ENCODE data around the gene JAZF1. TPM values are rescaled to one million over a fixed set of nuclear protein-coding genes. Genes with fewer than 3 reads are reported as not detected.

JAZF1 gene
- total and polyA plus RNA-seq, 8 donors: 0.58 to 16.7 (median 7.2) TPM

DNA sequence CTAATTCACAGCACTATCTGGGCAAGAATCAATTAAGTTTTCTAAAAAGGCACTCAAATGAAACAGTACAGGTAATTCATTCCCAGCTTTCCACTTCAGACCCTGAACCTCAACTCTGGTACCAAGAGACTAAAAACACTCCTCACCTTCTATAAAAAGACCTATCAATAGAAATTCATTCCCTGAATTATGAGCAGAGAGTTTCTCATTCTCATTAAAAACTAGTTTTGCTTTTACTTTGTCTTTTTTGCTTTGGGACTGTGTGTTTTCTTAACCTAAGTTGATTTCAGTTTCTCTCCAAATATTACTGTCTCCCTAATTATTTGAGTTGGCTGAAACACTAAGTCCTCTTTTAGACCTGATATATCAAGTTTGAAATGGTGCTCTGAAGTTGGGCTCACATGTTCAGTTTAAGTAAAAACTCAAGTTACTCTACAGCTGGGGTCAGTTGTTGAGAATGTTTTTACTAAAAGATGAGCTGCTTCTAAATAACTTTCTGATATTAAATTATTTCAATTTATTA lies 189.5 kb downstream of the JAZF1 start:
- no peaks in the 10 kb centered on the region for H3K36me3 ChIP-seq
- DNase-seq: no peak
- no peak overlapping the region for H3K4me3 ChIP-seq
- intact Hi-C loops (cut with DNase I; ENCODE audit: low total_unique reads): no loop called here
- TF ChIP-seq POLR2AphosphoS5 (IDR thresholded peaks at IDR 0.05) (no peak), EP300 (IDR thresholded peaks at IDR 0.05) (no peak), CTCF (IDR thresholded peaks at IDR 0.05) (no peak), POLR2A (IDR thresholded peaks at IDR 0.05) (no peak)
- H3K9me3 ChIP-seq: no peaks in the 10 kb centered on the region
- peaks cover 0 to 23% (median 0%) of the 10 kb centered on the region in 4 donors for H3K4me1 ChIP-seq
- no peaks in the 10 kb centered on the region for H3K27me3 ChIP-seq
- no peak overlapping the region for H3K27ac ChIP-seq

DNA sequence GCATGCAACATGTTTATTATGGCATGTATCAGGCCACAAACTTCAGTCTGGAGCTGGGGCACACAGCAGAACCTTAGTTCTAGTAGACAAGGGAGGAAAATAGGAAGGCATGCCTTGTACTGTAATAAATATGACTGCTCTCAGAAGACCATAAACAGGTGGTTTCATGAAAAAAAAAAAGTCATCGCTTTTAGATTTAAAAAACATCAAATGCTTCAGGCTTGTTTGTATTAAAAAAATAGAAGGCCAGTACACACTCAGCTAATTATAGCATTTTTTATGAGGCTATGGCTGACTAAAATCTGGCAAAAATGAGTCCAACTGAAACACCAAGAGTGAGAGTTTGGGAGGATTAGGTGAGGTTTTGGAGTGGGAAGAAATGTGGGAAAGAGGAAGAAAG lies 204.1 kb downstream of the JAZF1 start:
- H3K36me3 ChIP-seq: no peaks in the 10 kb centered on the region
- DNase-seq: no peak
- no peaks in the 10 kb centered on the region for H3K9me3 ChIP-seq
- WGBS, 5 donors: 86 to 100% (median 93%) methylated on average over 1 of the region's 1 CpG
- TF ChIP-seq POLR2A (IDR thresholded peaks at IDR 0.05): no peak
- no peak overlapping the region for H3K4me3 ChIP-seq
- intact Hi-C loops (cut with DNase I; ENCODE audit: low total_unique reads): no loop called here
- H3K27me3 ChIP-seq: no peaks in the 10 kb centered on the region
- no peak overlapping the region for H3K27ac ChIP-seq
- no peaks in the 10 kb centered on the region for H3K4me1 ChIP-seq

- intact Hi-C loops (cut with DNase I; ENCODE audit: low total_unique reads): no loop called here
Measured at GRCh38 chr7:27973625-27974024, 207.0 kb downstream of the JAZF1 start.

GRCh38 chr7:27972276-27972675 lies 208.3 kb downstream of the JAZF1 start:
- H3K4me3 ChIP-seq: no peak overlapping the region
- no peaks in the 10 kb centered on the region for H3K36me3 ChIP-seq
- H3K27me3 ChIP-seq: no peaks in the 10 kb centered on the region
- no peaks in the 10 kb centered on the region for H3K9me3 ChIP-seq
- TF ChIP-seq POLR2AphosphoS5 (IDR thresholded peaks at IDR 0.05) (no peak), EP300 (IDR thresholded peaks at IDR 0.05) (no peak), POLR2A (IDR thresholded peaks at IDR 0.05) (no peak), CTCF (IDR thresholded peaks at IDR 0.05) (no peak)
- WGBS, 5 donors: 72 to 87% (median 74%) methylated on average over 2 of the region's 2 CpGs
- intact Hi-C loops (cut with DNase I; ENCODE audit: low total_unique reads): no loop called here
- no peak for DNase-seq
- H3K4me1 ChIP-seq: no peaks in the 10 kb centered on the region
- no peak overlapping the region for H3K27ac ChIP-seq

More at GRCh38 chr7:27973625-27974024, 207.0 kb downstream of the JAZF1 start:
- 87 to 97% (median 88%) methylated on average over 3 of the region's 3 CpGs for WGBS, 5 donors
- Histone ChIP-seq H3K27ac (no peak overlapping the region), H3K4me3 (no peak overlapping the region), H3K9me3 (no peaks in the 10 kb centered on the region), H3K4me1 (no peaks in the 10 kb centered on the region), H3K27me3 (no peaks in the 10 kb centered on the region), H3K36me3 (no peaks in the 10 kb centered on the region)
- no peak for TF ChIP-seq POLR2AphosphoS5 (IDR thresholded peaks at IDR 0.05)
- TF ChIP-seq POLR2A (IDR thresholded peaks at IDR 0.05): no peak
- TF ChIP-seq CTCF (IDR thresholded peaks at IDR 0.05): no peak
- no peak for TF ChIP-seq EP300 (IDR thresholded peaks at IDR 0.05)
- no peak for DNase-seq

- Histone ChIP-seq H3K36me3 (no peaks in the 10 kb centered on the region), H3K27ac (no peak overlapping the region), H3K27me3 (no peaks in the 10 kb centered on the region), H3K4me3 (no peak overlapping the region), H3K9me3 (no peaks in the 10 kb centered on the region), H3K4me1 (peaks cover 0 to 5% (median under 1%) of the 10 kb centered on the region in 4 donors)
- TF ChIP-seq POLR2A (IDR thresholded peaks at IDR 0.05): no peak
- no peak for TF ChIP-seq CTCF (IDR thresholded peaks at IDR 0.05)
- no peak for TF ChIP-seq POLR2AphosphoS5 (IDR thresholded peaks at IDR 0.05)
- TF ChIP-seq EP300 (IDR thresholded peaks at IDR 0.05): no peak
- intact Hi-C loops (cut with DNase I; ENCODE audit: low total_unique reads): no loop called here
- whole genome bisulfite sequencing, 5 donors: 88 to 91% (median 91%) methylated on average over 12 of the region's 12 CpGs
- DNase-seq: no peak
Measured at GRCh38 chr7:27971171-27971812, 209.3 kb downstream of the JAZF1 start.
